Parathyroid adenoma (tissue), 2 donors: ENCODE results near the gene TMEM30A.

Experiments used
- H2AFZ ChIP-seq: fragments of 300-600 bp; sonication (generic); one replicate; pipeline ENCODE4 v1.7.0; 2017; ENCODE audit warnings: antibody characterized with exemption, mild to moderate bottlenecking
- H3K27ac ChIP-seq: fragments of 300-600 bp; sonication (generic); one replicate; pipeline ENCODE4 v1.7.0; 2017
- H3K27me3 ChIP-seq: fragments of 300-600 bp; sonication (generic); one replicate; pipeline ENCODE4 v1.7.0; 2017; ENCODE audit warnings: low read length; ENCODE audit not compliant: control insufficient read depth, insufficient read depth
- H3K36me3 ChIP-seq: fragments of 300-600 bp; sonication (generic); one replicate; pipeline ENCODE4 v1.7.0; 2017; ENCODE audit warnings: low read length; ENCODE audit not compliant: control insufficient read depth, insufficient read depth
- H3K4me1 ChIP-seq: fragments of 300-600 bp; sonication (generic); one replicate; pipeline ENCODE4 v1.7.0; 2017; ENCODE audit warnings: control low read depth
- H3K4me2 ChIP-seq: fragments of 300-600 bp; sonication (generic); one replicate; pipeline ENCODE4 v1.7.0; 2017; ENCODE audit warnings: low read length
- H3K4me3 ChIP-seq: fragments of 300-600 bp; sonication (generic); one replicate; pipeline ENCODE4 v1.7.0; 2017; ENCODE audit warnings: low read depth, low read length
- H3K79me2 ChIP-seq: fragments of 300-600 bp; sonication (generic); one replicate; pipeline ENCODE4 v1.7.0; 2017; ENCODE audit warnings: control low read depth
- H3K9ac ChIP-seq: fragments of 300-600 bp; sonication (generic); one replicate; pipeline ENCODE4 v1.7.0; 2017; ENCODE audit warnings: mild to moderate bottlenecking
- H3K9me3 ChIP-seq: fragments of 300-600 bp; sonication (generic); one replicate; pipeline ENCODE4 v1.7.0; 2017; ENCODE audit warnings: low read length; ENCODE audit not compliant: control insufficient read depth
- TF ChIP-seq, protein P1 (sequence below): fragments of 300-600 bp; sonication (generic); IDR thresholded peaks from one replicate; pipeline ENCODE4 v1.7.0; 2017; ENCODE audit warnings: antibody characterized with exemption, mild to moderate bottlenecking
- donor health status: primary hyperparathyroidism.

TMEM30A gene

DNA sequence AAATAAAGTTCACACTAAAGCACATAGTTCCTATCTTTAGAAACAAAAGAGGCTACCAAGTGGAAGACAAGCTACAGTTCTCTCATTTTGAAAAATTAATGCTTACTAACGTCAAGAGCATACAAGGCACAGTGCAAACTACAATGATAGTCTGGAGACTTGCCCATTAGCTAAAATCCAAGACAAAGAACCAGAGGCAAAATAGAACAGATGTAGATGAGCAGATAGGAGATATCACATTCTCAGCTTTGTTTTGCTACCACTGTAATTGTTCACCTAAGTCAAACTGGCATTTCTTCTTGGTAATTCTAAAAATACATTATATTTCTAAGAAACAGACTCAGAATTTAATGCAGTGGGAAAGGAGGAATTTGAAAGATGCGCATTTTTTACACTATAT is 5.2 kb downstream of the TMEM30A start:
- TF ChIP-seq, protein P1, sequence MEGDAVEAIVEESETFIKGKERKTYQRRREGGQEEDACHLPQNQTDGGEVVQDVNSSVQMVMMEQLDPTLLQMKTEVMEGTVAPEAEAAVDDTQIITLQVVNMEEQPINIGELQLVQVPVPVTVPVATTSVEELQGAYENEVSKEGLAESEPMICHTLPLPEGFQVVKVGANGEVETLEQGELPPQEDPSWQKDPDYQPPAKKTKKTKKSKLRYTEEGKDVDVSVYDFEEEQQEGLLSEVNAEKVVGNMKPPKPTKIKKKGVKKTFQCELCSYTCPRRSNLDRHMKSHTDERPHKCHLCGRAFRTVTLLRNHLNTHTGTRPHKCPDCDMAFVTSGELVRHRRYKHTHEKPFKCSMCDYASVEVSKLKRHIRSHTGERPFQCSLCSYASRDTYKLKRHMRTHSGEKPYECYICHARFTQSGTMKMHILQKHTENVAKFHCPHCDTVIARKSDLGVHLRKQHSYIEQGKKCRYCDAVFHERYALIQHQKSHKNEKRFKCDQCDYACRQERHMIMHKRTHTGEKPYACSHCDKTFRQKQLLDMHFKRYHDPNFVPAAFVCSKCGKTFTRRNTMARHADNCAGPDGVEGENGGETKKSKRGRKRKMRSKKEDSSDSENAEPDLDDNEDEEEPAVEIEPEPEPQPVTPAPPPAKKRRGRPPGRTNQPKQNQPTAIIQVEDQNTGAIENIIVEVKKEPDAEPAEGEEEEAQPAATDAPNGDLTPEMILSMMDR, result no peak
- no peak overlapping the region for H3K27ac ChIP-seq
- peaks cover 17% of the 10 kb centered on the region for H3K4me1 ChIP-seq
- no peak overlapping the region for H3K9ac ChIP-seq
- no peaks in the 10 kb centered on the region for H3K36me3 ChIP-seq
- H3K4me3 ChIP-seq, result no peak overlapping the region
- no peaks in the 10 kb centered on the region for H3K27me3 ChIP-seq
- H3K9me3 ChIP-seq, result no peaks in the 10 kb centered on the region
- no peak overlapping the region for H3K4me2 ChIP-seq
- H2AFZ ChIP-seq, result no peak overlapping the region
- H3K79me2 ChIP-seq, result peaks cover 51% of the 10 kb centered on the region

DNA sequence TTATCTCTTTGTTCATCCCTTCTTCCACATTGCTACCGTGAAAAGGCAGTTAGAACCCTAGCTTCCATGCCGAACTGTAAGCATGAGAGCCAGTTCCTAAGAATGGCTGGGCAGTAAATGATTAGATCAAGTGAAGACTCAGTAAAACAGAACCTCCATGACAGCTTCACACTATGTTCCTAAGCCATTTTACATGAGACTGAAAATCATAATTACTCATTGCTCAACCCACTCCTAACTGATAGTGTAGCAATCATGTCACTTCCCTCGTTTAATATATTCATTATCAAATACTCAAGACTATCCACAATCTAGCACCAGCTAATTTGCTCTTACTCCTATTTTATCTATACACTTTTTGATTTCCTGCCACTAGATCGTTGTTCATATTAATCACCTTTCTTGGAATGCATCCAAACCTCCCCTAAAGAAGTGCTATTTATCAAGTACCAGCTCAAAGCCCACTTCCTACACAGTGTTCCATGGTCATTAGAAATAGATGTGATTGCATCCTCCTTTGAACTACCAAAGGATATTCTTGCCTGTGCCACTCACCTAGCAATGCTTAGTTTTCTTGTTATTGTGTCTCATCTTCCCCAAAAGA is 6.0 kb downstream of the TMEM30A start:
- Histone ChIP-seq H3K4me3 (no peak overlapping the region), H3K4me2 (no peak overlapping the region), H3K27ac (no peak overlapping the region), H3K36me3 (no peaks in the 10 kb centered on the region), H2AFZ (no peak overlapping the region), H3K9me3 (no peaks in the 10 kb centered on the region), H3K4me1 (peaks cover 25% of the 10 kb centered on the region), H3K9ac (no peak overlapping the region), H3K79me2 (peaks cover 43% of the 10 kb centered on the region), H3K27me3 (no peaks in the 10 kb centered on the region)
- TF ChIP-seq, protein P1, result no peak

DNA sequence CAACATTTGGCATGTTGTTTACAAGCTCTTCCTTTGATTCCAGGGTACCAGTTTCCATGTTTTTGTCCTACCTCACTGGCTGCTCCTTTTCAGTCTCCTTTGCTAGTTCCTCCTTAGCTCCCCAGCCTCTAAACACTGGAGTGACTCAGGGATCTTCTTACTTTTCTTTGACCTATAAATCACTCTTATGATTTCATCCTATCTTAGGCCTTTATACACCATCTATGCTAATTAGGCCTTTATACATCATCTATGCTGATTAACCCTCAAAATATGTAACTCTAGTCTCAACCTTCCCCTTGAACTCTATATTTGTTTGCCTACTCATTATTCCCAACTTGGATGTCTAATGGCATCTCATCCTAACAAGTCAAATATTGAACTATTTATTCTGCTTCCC is 9.5 kb downstream of the TMEM30A start:
- no peaks in the 10 kb centered on the region for H3K9me3 ChIP-seq
- peaks cover 33% of the 10 kb centered on the region for H3K4me1 ChIP-seq
- TF ChIP-seq, protein P1, result no peak
- no peaks in the 10 kb centered on the region for H3K36me3 ChIP-seq
- H3K4me2 ChIP-seq, result no peak overlapping the region
- H3K4me3 ChIP-seq, result no peak overlapping the region
- no peak overlapping the region for H2AFZ ChIP-seq
- peaks cover 45% of the 10 kb centered on the region for H3K79me2 ChIP-seq
- no peak overlapping the region for H3K27ac ChIP-seq
- no peak overlapping the region for H3K9ac ChIP-seq
- H3K27me3 ChIP-seq, result no peaks in the 10 kb centered on the region

DNA sequence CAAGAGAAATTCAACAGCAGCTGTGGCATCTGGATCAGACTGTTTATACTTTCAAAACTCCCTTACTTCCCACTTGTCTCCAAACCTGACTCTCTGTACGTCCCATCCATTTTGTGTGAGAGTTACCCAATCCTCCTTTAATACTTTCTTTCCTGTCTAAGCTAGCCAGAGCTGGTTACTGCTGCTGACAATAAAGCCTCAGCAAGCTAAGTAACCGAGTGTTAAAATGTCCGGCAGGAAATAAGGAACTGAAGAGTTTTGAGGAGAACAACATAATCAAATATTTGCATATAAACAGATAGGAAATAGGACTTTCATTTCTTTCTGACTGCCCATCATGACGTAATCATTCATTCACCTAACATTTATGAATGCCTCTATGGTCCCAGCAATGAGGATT is 11.6 kb downstream of the TMEM30A start:
- TF ChIP-seq, protein P1, result no peak
- no peaks in the 10 kb centered on the region for H3K36me3 ChIP-seq
- H3K4me2 ChIP-seq, result peak overlapping the region; percentile 37
- no peak overlapping the region for H2AFZ ChIP-seq
- no peak overlapping the region for H3K4me3 ChIP-seq
- peaks cover 27% of the 10 kb centered on the region for H3K4me1 ChIP-seq
- H3K27ac ChIP-seq, result peak overlapping the region; percentile 52
- H3K9ac ChIP-seq, result no peak overlapping the region
- H3K79me2 ChIP-seq, result peaks cover 35% of the 10 kb centered on the region
- H3K27me3 ChIP-seq, result no peaks in the 10 kb centered on the region
- H3K9me3 ChIP-seq, result no peaks in the 10 kb centered on the region
